HG03103 (cell line): ENCODE measurements around the gene MRPL43.

Experiments
- ATAC-seq: cut with Tn5 transposase; IDR thresholded peaks from one replicate; pipeline ENCODE4 v1.9.1; 2021; ENCODE audit warnings: low read depth; ENCODE audit not compliant: unreplicated experiment

The MRPL43 gene

GRCh38 chr10:100969187-100970075, 17.9 kb downstream of the MRPL43 start, which contains the start of gene SEMA4G:
TSS of gene SEMA4G (plus strand) at chr10:100969504. CDS start at chr10:100972913, 3,409 bp downstream.
- no peak for ATAC-seq

- no peak for ATAC-seq
These were observed 18.5 kb downstream of the MRPL43 start for GRCh38 chr10:100968863-100969186.

GRCh38 chr10:100968062-100968736, 19.1 kb downstream of the MRPL43 start:
- no peak for ATAC-seq

GRCh38 chr10:100967332-100967731, 20.0 kb downstream of the MRPL43 start:
- ATAC-seq = no peak

GRCh38 chr10:100966887-100967286, 20.4 kb downstream of the MRPL43 start:
- ATAC-seq = no peak

GRCh38 chr10:100965820-100966219, 21.5 kb downstream of the MRPL43 start:
- ATAC-seq = no peak

- no peak for ATAC-seq
These were observed 23.5 kb downstream of the MRPL43 start for GRCh38 chr10:100963826-100964225.

- no peak for ATAC-seq
These were observed 24.8 kb downstream of the MRPL43 start for GRCh38 chr10:100962351-100963080.

- no peak for ATAC-seq
These were observed 27.0 kb downstream of the MRPL43 start for GRCh38 chr10:100960251-100960650.

- no peak for ATAC-seq
These were observed 38.4 kb downstream of the MRPL43 start for GRCh38 chr10:100948916-100949315.

- ATAC-seq = no peak
These were observed 41.5 kb downstream of the MRPL43 start for GRCh38 chr10:100945754-100946153.

GRCh38 chr10:100943508-100943907, 43.8 kb downstream of the MRPL43 start:
- ATAC-seq = no peak

GRCh38 chr10:100942229-100942628, 45.1 kb downstream of the MRPL43 start:
- ATAC-seq = no peak

GRCh38 chr10:100939763-100940344, 47.4 kb downstream of the MRPL43 start:
- ATAC-seq = no peak
